DOHH2 (cell line): Measurements from ENCODE around the gene IRX4.

Experiments used
- EZH2phosphoT487 ChIP-seq: fragments of 200-600 bp; sonication (generic); IDR thresholded peaks from 2 replicates; pipeline ENCODE4 v1.6.1; 2017; ENCODE audit warnings: borderline replicate concordance, mild to moderate bottlenecking, antibody characterized with exemption, low read length, moderate library complexity, mixed read lengths
- TF ChIP-seq, protein P1 (sequence below): fragments of 200-600 bp; sonication (generic); IDR thresholded peaks from one replicate; pipeline ENCODE4 v1.5.1; 2014; ENCODE audit warnings: antibody characterized with exemption, mild to moderate bottlenecking, low read depth, low read length; ENCODE audit not compliant: poor library complexity, severe bottlenecking

DNA sequence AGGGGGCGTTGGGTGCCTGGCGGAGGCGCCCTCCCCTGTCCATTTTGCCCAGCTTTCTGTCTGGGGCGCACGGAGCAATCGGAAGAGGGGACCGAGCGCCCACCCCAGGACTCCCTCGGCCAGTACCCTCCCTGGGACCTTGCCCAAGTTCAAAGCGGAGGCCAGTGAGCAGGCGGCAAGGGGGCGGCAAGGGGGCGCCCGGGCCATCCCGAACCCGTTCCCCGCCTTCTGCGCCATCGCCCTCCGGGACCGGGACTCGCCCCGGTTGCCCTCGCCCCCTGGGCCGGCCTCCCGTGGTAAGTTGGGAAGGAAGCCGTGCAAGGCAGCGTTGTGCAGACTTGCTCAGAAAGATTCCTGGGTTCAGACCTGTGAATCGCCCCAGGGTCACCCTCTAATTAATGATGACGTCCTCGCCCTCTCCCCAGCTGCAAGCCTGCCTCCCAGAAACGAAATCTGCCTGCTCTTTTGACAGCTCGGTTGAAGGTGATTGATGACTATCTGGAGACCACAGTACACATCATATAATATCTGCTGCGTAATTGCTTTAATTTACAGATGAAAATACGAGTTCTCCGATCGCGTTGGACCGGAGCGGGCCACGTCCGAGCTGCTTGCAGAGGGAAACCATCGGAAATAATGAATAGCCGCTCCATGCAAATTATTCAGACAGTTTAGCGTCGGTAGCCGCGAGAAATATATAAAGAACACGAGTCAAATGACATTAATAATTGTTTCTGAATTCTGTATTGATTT, 1.4 kb upstream of the IRX4 start:
- TF ChIP-seq, protein P1, sequence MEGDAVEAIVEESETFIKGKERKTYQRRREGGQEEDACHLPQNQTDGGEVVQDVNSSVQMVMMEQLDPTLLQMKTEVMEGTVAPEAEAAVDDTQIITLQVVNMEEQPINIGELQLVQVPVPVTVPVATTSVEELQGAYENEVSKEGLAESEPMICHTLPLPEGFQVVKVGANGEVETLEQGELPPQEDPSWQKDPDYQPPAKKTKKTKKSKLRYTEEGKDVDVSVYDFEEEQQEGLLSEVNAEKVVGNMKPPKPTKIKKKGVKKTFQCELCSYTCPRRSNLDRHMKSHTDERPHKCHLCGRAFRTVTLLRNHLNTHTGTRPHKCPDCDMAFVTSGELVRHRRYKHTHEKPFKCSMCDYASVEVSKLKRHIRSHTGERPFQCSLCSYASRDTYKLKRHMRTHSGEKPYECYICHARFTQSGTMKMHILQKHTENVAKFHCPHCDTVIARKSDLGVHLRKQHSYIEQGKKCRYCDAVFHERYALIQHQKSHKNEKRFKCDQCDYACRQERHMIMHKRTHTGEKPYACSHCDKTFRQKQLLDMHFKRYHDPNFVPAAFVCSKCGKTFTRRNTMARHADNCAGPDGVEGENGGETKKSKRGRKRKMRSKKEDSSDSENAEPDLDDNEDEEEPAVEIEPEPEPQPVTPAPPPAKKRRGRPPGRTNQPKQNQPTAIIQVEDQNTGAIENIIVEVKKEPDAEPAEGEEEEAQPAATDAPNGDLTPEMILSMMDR = no peak
- no peak for TF ChIP-seq EZH2phosphoT487
